ENCODE measurements around the gene EML6. TPM values are rescaled to one million over a fixed set of nuclear protein-coding genes. Genes with fewer than 3 reads are reported as not detected.
"Not testable (repeated sequence)": the region's sequence is repeated elsewhere in the genome, so short reads cannot be mapped to it uniquely, and the experiment has no call there.

EML6 gene
- polyA plus RNA-seq, 2 donors: 0.88 to 1.3 TPM

DNA sequence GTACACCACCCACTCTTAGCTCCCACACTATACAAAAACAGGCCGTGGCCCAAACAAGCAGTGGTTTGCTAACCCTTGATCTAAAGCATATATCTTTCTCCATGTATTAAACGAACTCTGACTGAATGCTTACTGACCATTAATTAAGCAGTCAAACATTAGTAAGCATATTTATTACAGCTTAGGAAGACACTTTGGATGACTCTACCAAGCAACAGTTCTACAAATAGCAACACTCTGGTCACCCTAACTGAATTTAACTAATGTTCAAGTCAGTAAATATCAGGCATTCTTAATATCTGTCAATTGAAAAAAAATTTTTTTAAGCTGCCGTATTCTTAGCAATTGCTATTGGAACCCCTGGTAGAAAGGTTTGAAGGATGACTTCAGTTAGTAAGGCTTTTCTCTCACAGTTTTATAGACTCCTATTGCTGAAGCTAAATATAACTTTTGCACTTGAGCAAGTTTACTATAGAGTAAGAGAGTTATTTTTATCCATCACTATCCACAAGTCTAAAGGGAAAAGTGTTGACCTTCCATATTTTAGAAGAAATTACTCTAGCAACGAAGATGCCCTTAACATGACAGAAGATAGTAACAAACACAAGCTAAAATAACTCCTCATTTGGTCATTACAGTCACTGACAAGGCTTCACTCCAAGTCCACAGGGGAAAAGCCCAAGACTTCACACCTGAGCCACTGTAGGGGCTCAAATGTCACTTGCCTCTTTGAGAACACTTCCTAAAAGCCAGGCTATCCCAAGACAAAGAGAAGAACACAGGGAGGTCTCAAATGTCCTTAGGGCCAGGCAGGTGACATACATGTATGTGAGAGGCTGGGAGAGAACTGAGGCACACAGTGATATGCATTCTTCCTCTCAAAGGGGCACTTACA lies 252.4 kb downstream of the EML6 start:
- no peak overlapping the region for H3K4me3 ChIP-seq (ENCODE audit: low read depth in 1 of 2, low read length in 2 of 2)
- peaks cover 0 to 2% of the 10 kb centered on the region in 2 donors for H3K36me3 ChIP-seq (ENCODE audit: control insufficient read depth in 2 of 2, insufficient read depth in 2 of 2, low read length in 1 of 2)
- no peaks in the 10 kb centered on the region for H3K27me3 ChIP-seq (ENCODE audit: control insufficient read depth in 1 of 2, insufficient read depth in 2 of 2, low read length in 2 of 2)
- H3K4me1 ChIP-seq (ENCODE audit: control insufficient read depth in 2 of 2, insufficient read depth in 2 of 2, low read length in 1 of 2): peaks cover 4 to 6% of the 10 kb centered on the region in 2 donors
- WGBS, 2 donors: 70 to 74% methylated on average over 4 of the region's 4 CpGs
- no peak overlapping the region for H3K27ac ChIP-seq (ENCODE audit: low read depth in 2 of 2, low read length in 1 of 2)
- H3K9me3 ChIP-seq (ENCODE audit: control insufficient read depth in 2 of 2, insufficient read depth in 1 of 2, low read depth in 1 of 2, low read length in 1 of 2): no peaks in the 10 kb centered on the region

DNA sequence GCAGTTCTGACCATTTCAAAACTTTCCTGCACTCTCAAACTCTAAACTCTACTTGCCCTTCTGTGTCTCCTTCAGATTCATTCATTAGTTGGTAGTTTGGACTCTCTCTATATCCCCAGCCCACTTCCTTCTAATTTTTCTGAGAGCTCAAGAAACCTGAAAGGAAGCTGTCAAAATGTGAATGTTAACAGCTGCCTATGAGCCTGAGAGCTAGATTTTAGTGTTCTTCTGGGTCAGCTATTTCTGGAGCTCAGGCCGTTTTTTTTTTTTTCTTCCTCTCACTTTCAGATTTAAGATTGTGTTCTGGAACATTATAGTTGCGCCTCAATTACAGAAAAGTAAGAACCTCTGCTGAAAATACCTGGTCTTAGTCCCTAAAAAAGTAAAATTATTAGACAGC lies 253.7 kb downstream of the EML6 start:
- Histone ChIP-seq H3K36me3 (ENCODE audit: control insufficient read depth in 2 of 2, insufficient read depth in 2 of 2, low read length in 1 of 2) (no peaks in the 10 kb centered on the region), H3K27me3 (ENCODE audit: control insufficient read depth in 1 of 2, insufficient read depth in 2 of 2, low read length in 2 of 2) (no peaks in the 10 kb centered on the region), H3K4me3 (ENCODE audit: low read depth in 1 of 2, low read length in 2 of 2) (no peak overlapping the region), H3K27ac (ENCODE audit: low read depth in 2 of 2, low read length in 1 of 2) (no peak overlapping the region), H3K9me3 (ENCODE audit: control insufficient read depth in 2 of 2, insufficient read depth in 1 of 2, low read depth in 1 of 2, low read length in 1 of 2) (no peaks in the 10 kb centered on the region), H3K4me1 (ENCODE audit: control insufficient read depth in 2 of 2, insufficient read depth in 2 of 2, low read length in 1 of 2) (peaks cover 4% of the 10 kb centered on the region in 2 donors)
- 44 to 57% methylated on average over 2 of the region's 2 CpGs for WGBS, 2 donors

GRCh38 chr2:54979321-54980044 lies 256.0 kb downstream of the EML6 start:
- no peak overlapping the region for H3K4me3 ChIP-seq (ENCODE audit: low read depth in 1 of 2, low read length in 2 of 2)
- no peaks in the 10 kb centered on the region for H3K27me3 ChIP-seq (ENCODE audit: control insufficient read depth in 1 of 2, insufficient read depth in 2 of 2, low read length in 2 of 2)
- H3K4me1 ChIP-seq (ENCODE audit: control insufficient read depth in 2 of 2, insufficient read depth in 2 of 2, low read length in 1 of 2): peaks cover 4% of the 10 kb centered on the region in 2 donors
- peak overlapping the region; percentile 27 to 47 for H3K27ac ChIP-seq (ENCODE audit: low read depth in 2 of 2, low read length in 1 of 2)
- H3K9me3 ChIP-seq (ENCODE audit: control insufficient read depth in 2 of 2, insufficient read depth in 1 of 2, low read depth in 1 of 2, low read length in 1 of 2): no peaks in the 10 kb centered on the region
- WGBS, 2 donors: 32 to 36% methylated on average over 4 of the region's 4 CpGs
- H3K36me3 ChIP-seq (ENCODE audit: control insufficient read depth in 2 of 2, insufficient read depth in 2 of 2, low read length in 1 of 2): no peaks in the 10 kb centered on the region

DNA sequence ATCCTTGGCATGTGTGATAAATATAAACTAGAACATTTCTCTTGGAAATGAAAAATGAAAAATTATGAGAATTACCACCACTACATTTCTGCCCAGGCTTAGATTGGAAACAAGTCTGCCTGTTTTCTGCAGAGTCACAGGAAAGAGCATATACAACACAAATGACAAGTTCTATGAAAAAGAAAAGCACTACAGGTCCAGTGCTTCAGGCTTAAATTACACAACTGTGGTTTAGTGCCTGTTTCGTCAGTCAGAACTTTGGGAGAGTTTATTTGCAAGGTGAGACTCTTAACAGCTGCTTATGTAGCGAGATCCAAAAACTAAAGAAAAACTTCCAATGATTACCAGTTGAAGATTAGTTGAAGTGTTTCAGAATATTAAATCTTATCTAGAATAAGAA lies 257.9 kb downstream of the EML6 start:
- Histone ChIP-seq H3K36me3 (ENCODE audit: control insufficient read depth in 2 of 2, insufficient read depth in 2 of 2, low read length in 1 of 2) (peaks cover 0 to 2% of the 10 kb centered on the region in 2 donors), H3K4me1 (ENCODE audit: control insufficient read depth in 2 of 2, insufficient read depth in 2 of 2, low read length in 1 of 2) (peaks cover under 1% of the 10 kb centered on the region in 2 donors), H3K4me3 (ENCODE audit: low read depth in 1 of 2, low read length in 2 of 2) (no peak overlapping the region), H3K27ac (ENCODE audit: low read depth in 2 of 2, low read length in 1 of 2) (no peak overlapping the region), H3K9me3 (ENCODE audit: control insufficient read depth in 2 of 2, insufficient read depth in 1 of 2, low read depth in 1 of 2, low read length in 1 of 2) (no peaks in the 10 kb centered on the region), H3K27me3 (ENCODE audit: control insufficient read depth in 1 of 2, insufficient read depth in 2 of 2, low read length in 2 of 2) (no peaks in the 10 kb centered on the region)
- 66 to 67% methylated on average over 2 of the region's 2 CpGs for WGBS, 2 donors

DNA sequence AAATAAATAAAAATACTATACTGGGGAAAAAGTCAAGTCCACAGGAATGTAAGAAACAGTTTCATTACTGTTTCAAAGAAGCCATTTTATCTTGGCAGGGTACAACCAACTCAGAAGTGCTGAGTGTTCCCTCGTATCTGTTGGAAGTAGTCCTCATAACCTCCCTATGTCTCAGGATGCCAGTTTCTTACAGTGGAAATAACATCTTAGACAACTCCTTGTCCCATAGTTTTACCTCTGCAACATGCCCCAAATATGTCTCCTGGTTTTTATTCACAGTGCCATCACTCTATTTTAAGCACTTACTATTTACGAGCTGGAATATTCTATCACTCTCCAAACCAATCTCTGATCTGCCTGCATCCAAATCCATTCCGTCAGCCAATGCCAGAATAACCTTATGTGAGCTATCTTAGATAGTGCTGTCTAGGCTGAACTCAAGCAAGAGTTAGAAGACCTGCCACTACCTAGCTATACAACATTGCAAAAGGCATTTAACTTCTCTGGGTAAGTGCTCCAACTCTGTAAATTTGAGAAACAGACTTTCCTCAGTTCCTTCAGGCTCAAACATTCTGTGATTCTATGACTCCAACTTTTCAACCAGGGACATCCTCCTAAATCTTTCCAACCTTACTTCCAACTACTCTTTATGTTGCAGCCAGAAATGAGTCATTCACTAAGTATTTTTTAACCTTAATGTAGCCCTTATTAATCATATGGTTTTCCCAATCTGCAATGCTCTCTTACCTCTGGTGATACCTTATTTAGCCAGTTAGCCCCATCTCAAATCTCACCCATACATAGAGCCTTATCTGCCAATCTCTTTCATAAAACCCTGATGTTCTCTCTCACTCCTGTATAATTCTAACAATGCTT lies 260.1 kb downstream of the EML6 start:
- Histone ChIP-seq H3K4me1 (ENCODE audit: control insufficient read depth in 2 of 2, insufficient read depth in 2 of 2, low read length in 1 of 2) (no peaks in the 10 kb centered on the region), H3K27ac (ENCODE audit: low read depth in 2 of 2, low read length in 1 of 2) (no peak overlapping the region), H3K36me3 (ENCODE audit: control insufficient read depth in 2 of 2, insufficient read depth in 2 of 2, low read length in 1 of 2) (peaks cover 0 to 4% of the 10 kb centered on the region in 2 donors), H3K9me3 (ENCODE audit: control insufficient read depth in 2 of 2, insufficient read depth in 1 of 2, low read depth in 1 of 2, low read length in 1 of 2) (no peaks in the 10 kb centered on the region), H3K27me3 (ENCODE audit: control insufficient read depth in 1 of 2, insufficient read depth in 2 of 2, low read length in 2 of 2) (no peaks in the 10 kb centered on the region), H3K4me3 (ENCODE audit: low read depth in 1 of 2, low read length in 2 of 2) (no peak overlapping the region)
- WGBS, 2 donors: 26 to 37% methylated on average over 3 of the region's 3 CpGs

DNA sequence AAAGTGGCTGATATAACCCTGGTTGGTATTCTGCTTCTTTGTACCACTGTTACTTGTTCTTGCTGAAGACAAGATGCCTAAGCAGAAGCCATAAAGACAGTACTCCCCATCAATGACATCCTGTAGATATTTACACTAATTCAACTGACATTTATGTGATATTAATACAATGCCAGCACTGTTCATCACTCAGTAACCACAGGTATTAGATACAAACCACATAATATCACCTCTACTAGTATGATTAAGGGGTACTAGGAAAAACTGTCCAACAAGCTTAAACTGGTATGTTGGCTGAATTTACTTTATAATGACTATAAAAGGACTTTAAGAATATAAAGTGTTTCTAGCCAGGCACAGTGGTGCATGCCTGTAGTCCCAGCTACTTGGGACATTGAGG lies 261.0 kb downstream of the EML6 start:
- Histone ChIP-seq H3K27me3 (ENCODE audit: control insufficient read depth in 1 of 2, insufficient read depth in 2 of 2, low read length in 2 of 2) (no peaks in the 10 kb centered on the region), H3K27ac (ENCODE audit: low read depth in 2 of 2, low read length in 1 of 2) (no peak overlapping the region), H3K4me3 (ENCODE audit: low read depth in 1 of 2, low read length in 2 of 2) (no peak overlapping the region), H3K4me1 (ENCODE audit: control insufficient read depth in 2 of 2, insufficient read depth in 2 of 2, low read length in 1 of 2) (no peaks in the 10 kb centered on the region), H3K36me3 (ENCODE audit: control insufficient read depth in 2 of 2, insufficient read depth in 2 of 2, low read length in 1 of 2) (peaks cover 0 to 4% of the 10 kb centered on the region in 2 donors), H3K9me3 (ENCODE audit: control insufficient read depth in 2 of 2, insufficient read depth in 1 of 2, low read depth in 1 of 2, low read length in 1 of 2) (no peaks in the 10 kb centered on the region)

DNA sequence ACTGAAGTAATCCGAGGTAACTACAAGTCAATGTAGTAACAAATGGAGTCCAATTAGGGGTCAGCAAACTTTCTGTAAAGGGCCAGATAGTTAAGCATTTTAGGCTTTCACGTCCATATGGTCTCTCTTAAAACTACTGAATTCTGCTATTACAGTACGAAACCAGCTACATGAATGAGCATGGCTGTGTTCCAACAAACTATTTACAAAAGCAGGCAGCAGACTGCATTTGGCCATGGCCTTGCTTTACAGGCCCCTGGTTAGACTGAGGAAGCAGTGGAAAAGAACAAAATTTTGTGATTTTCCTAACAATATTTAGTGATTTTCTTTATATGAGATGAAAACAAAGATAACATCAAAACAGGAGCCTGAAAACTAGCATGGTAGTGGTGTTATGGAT lies 262.8 kb downstream of the EML6 start:
- Histone ChIP-seq H3K4me3 (ENCODE audit: low read depth in 1 of 2, low read length in 2 of 2) (no peak overlapping the region), H3K27ac (ENCODE audit: low read depth in 2 of 2, low read length in 1 of 2) (no peak overlapping the region), H3K4me1 (ENCODE audit: control insufficient read depth in 2 of 2, insufficient read depth in 2 of 2, low read length in 1 of 2) (no peaks in the 10 kb centered on the region), H3K9me3 (ENCODE audit: control insufficient read depth in 2 of 2, insufficient read depth in 1 of 2, low read depth in 1 of 2, low read length in 1 of 2) (no peaks in the 10 kb centered on the region), H3K36me3 (ENCODE audit: control insufficient read depth in 2 of 2, insufficient read depth in 2 of 2, low read length in 1 of 2) (peaks cover 0 to 4% of the 10 kb centered on the region in 2 donors), H3K27me3 (ENCODE audit: control insufficient read depth in 1 of 2, insufficient read depth in 2 of 2, low read length in 2 of 2) (no peaks in the 10 kb centered on the region)
- 55 to 60% methylated on average over 3 of the region's 3 CpGs for WGBS, 2 donors

GRCh38 chr2:54988612-54989011 lies 265.1 kb downstream of the EML6 start:
- Histone ChIP-seq H3K36me3 (ENCODE audit: control insufficient read depth in 2 of 2, insufficient read depth in 2 of 2, low read length in 1 of 2) (peaks cover 0 to 4% of the 10 kb centered on the region in 2 donors), H3K27me3 (ENCODE audit: control insufficient read depth in 1 of 2, insufficient read depth in 2 of 2, low read length in 2 of 2) (no peaks in the 10 kb centered on the region), H3K4me1 (ENCODE audit: control insufficient read depth in 2 of 2, insufficient read depth in 2 of 2, low read length in 1 of 2) (no peaks in the 10 kb centered on the region), H3K9me3 (ENCODE audit: control insufficient read depth in 2 of 2, insufficient read depth in 1 of 2, low read depth in 1 of 2, low read length in 1 of 2) (no peaks in the 10 kb centered on the region), H3K4me3 (ENCODE audit: low read depth in 1 of 2, low read length in 2 of 2) (no peak overlapping the region), H3K27ac (ENCODE audit: low read depth in 2 of 2, low read length in 1 of 2) (no peak overlapping the region)
- WGBS, 2 donors: 51 to 58% methylated on average over 3 of the region's 3 CpGs

- not testable (repeated sequence) for H3K9me3 ChIP-seq (ENCODE audit: control insufficient read depth in 2 of 2, insufficient read depth in 1 of 2, low read depth in 1 of 2, low read length in 1 of 2); H3K4me1 ChIP-seq (ENCODE audit: control insufficient read depth in 2 of 2, insufficient read depth in 2 of 2, low read length in 1 of 2); H3K36me3 ChIP-seq (ENCODE audit: control insufficient read depth in 2 of 2, insufficient read depth in 2 of 2, low read length in 1 of 2); H3K4me3 ChIP-seq (ENCODE audit: low read depth in 1 of 2, low read length in 2 of 2); H3K27ac ChIP-seq (ENCODE audit: low read depth in 2 of 2, low read length in 1 of 2); H3K27me3 ChIP-seq (ENCODE audit: control insufficient read depth in 1 of 2, insufficient read depth in 2 of 2, low read length in 2 of 2)
- WGBS, 2 donors: 96 to 98% methylated on average over 19 of the region's 19 CpGs
Measured at GRCh38 chr2:54990694-54991093, 267.2 kb downstream of the EML6 start.

Data from esophagus (tissue), 2 donors.